GM20000 (cell line): ENCODE measurements around the gene GLP2R.
"Not testable (repeated sequence)": the region's sequence is repeated elsewhere in the genome, so short reads cannot be mapped to it uniquely, and the experiment has no call there.

Source experiments
- DNase-seq: peaks from one replicate; pipeline ENCODE4 v3.0.0; 2012; ENCODE audit warnings: low spot score
- CTCF ChIP-seq: IDR thresholded peaks from 2 replicates; pipeline ENCODE4 v1.5.1; 2012; ENCODE audit warnings: mild to moderate bottlenecking, control low read depth; ENCODE audit errors: extremely low read depth, missing control alignments

Gene GLP2R

GRCh38 chr17:9825641-9826150 lies at the start of gene GLP2R:
GLP2R (plus strand) TSS chr17:9825924; CDS start chr17:9826064, 140 bp downstream.
- DNase-seq = no peak
- no peak for TF ChIP-seq CTCF

- no peak for TF ChIP-seq CTCF
These were observed 48.8 kb upstream of the GLP2R start for GRCh38 chr17:9776911-9777310.

GRCh38 chr17:9780552-9780951 lies 45.2 kb upstream of the GLP2R start:
- DNase-seq = no peak
- TF ChIP-seq CTCF = no peak

More at GRCh38 chr17:9776911-9777310, 48.8 kb upstream of the GLP2R start:
- DNase-seq = no peak

- TF ChIP-seq CTCF = no peak
- DNase-seq = no peak
These were observed 42.7 kb upstream of the GLP2R start for GRCh38 chr17:9783050-9783449.

- not testable (repeated sequence) for DNase-seq
These were observed 42.3 kb upstream of the GLP2R start for GRCh38 chr17:9783465-9783864.

- no peak for DNase-seq
- TF ChIP-seq CTCF = no peak
These were observed 41.2 kb upstream of the GLP2R start for GRCh38 chr17:9784544-9784943.

GRCh38 chr17:9788601-9789000 lies 37.1 kb upstream of the GLP2R start:
- no peak for DNase-seq
- no peak for TF ChIP-seq CTCF

- DNase-seq = no peak
- no peak for TF ChIP-seq CTCF
These were observed 35.4 kb upstream of the GLP2R start for GRCh38 chr17:9790316-9790715.
